CD4-positive, alpha-beta memory T cell (primary cell): ENCODE data around the gene DNAJB6. TPM values are rescaled to one million over a fixed set of nuclear protein-coding genes. Genes with fewer than 3 reads are reported as not detected.

Experiments used
- CTCF ChIA-PET: fragments of 350-600 bp; sonication (Branson Sonifier 250); formaldehyde crosslinking; loops from one replicate; lab custom pipeline; 2021; ENCODE audit warnings: inconsistent platforms; ENCODE audit not compliant: partially characterized antibody; lab: Charles Lee
- POLR2A ChIA-PET: fragments of 350-600 bp; sonication (Branson Sonifier 250); formaldehyde crosslinking; loops from one replicate; lab custom pipeline; 2021; ENCODE audit not compliant: partially characterized antibody; lab: Charles Lee
- DNase-seq, 5 donors: peaks; one replicate each; pipeline versions ENCODE4 v3.0.0 to v3.0.0-alpha.2; 2020 to 2022; ENCODE audit warnings: mixed read lengths in 1 of 5
- H3K27ac ChIP-seq: one replicate; pipeline ENCODE4 v1.7.0; 2013; ENCODE audit warnings: low read depth, low read length
- H3K27me3 ChIP-seq: 2 replicates; pipeline ENCODE4 v1.7.0; 2013; ENCODE audit warnings: mild to moderate bottlenecking, low read length, moderate library complexity; ENCODE audit not compliant: insufficient read depth
- H3K36me3 ChIP-seq: 2 replicates; pipeline ENCODE4 v1.7.0; 2013; ENCODE audit warnings: mild to moderate bottlenecking, low read length, moderate library complexity; ENCODE audit not compliant: insufficient read depth
- H3K4me1 ChIP-seq: 2 replicates; pipeline ENCODE4 v1.7.0; 2013; ENCODE audit warnings: mild to moderate bottlenecking, low read length, moderate library complexity; ENCODE audit not compliant: insufficient read depth
- H3K4me3 ChIP-seq, 2 donors: one replicate each; pipeline ENCODE4 v1.7.0; 2013; ENCODE audit warnings: low read length in 2 of 2, mild to moderate bottlenecking in 1 of 2
- H3K9me3 ChIP-seq, 2 donors: one replicate each; pipeline ENCODE4 v1.7.0; 2013; ENCODE audit warnings: low read length in 2 of 2, control low read depth in 1 of 2; ENCODE audit not compliant: control insufficient read depth in 1 of 2
- H3K27ac Mint-ChIP-seq, 7 donors: one replicate each; pipeline ENCODE4 v1.8.0; 2020 to 2021; ENCODE audit warnings: mixed read lengths in 7 of 7, mild to moderate bottlenecking in 6 of 7, inconsistent platforms in 3 of 7, moderate library complexity in 3 of 7
- H3K27me3 Mint-ChIP-seq, 2 donors: one replicate each; pipeline ENCODE4 v1.8.0; 2020 to 2021; ENCODE audit warnings: mixed read lengths in 2 of 2
- H3K36me3 Mint-ChIP-seq, 2 donors: one replicate each; pipeline ENCODE4 v1.8.0; 2020 to 2021; ENCODE audit warnings: mixed read lengths in 2 of 2, inconsistent platforms in 1 of 2, mild to moderate bottlenecking in 1 of 2
- H3K4me1 Mint-ChIP-seq, 4 donors: one replicate each; pipeline ENCODE4 v1.8.0; 2020 to 2021; ENCODE audit warnings: mixed read lengths in 4 of 4, mild to moderate bottlenecking in 1 of 4
- H3K4me3 Mint-ChIP-seq, 8 donors: one replicate each; pipeline ENCODE4 v1.8.0; 2020 to 2021; ENCODE audit warnings: mixed read lengths in 8 of 8, mild to moderate bottlenecking in 7 of 8, moderate library complexity in 6 of 8, inconsistent platforms in 3 of 8
- H3K9me3 Mint-ChIP-seq, 8 donors: one replicate each; pipeline ENCODE4 v1.8.0; 2020 to 2021; ENCODE audit warnings: mixed read lengths in 8 of 8, mild to moderate bottlenecking in 5 of 8, inconsistent platforms in 3 of 8, moderate library complexity in 1 of 8
- intact Hi-C: fragments of 100-400 bp; cut with micrococcal nuclease; formaldehyde crosslinking; loops from one replicate; pipeline ENCODE4 v1.15.1; 2023
- polyA plus RNA-seq, 2 donors: library from polyadenylated mRNA; unstranded; fragments of 300-500 nt; fragmentation: Illumina TruSeq; gene quantifications; one replicate each; pipeline ENCODE4 v1.2.3, GENCODE V29; 2021
- total RNA-seq, 2 experiments: library from RNA; stranded (reverse); gene quantifications; one replicate each; pipeline ENCODE4 v1.2.3, GENCODE V29; 2021

The DNAJB6 gene
- total and polyA plus RNA-seq, 4 experiments from 2014 or later = 85.6 to 169 (median 103) TPM

DNA sequence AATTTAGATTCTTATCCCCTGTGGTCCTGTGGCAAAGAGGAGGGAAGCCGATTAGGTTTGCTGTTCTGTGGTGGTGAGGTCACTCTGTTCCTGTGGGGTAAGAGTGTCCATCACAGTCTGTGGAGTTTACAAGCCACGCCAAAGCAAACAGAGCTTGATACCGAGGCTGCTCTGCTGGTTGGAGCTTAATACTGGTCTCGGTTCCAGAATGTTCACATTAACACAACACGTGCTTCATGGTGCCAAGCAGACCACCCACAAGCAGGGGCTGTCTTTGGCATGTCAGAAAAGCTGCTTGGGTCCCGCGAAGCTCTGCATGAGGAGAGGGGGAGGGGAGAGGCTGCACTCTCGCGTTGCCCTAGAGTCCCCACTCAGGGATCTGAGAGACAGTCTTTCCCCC lies 47.5 kb downstream of the DNAJB6 start:
- H3K4me3 ChIP-seq = no peak overlapping the region
- no peaks in the 10 kb centered on the region for H3K27me3 ChIP-seq
- Mint-ChIP-seq H3K27ac (peak overlapping the region in 1 of 7 donors; percentile 51), H3K27me3 (no peaks in the 10 kb centered on the region), H3K4me1 (peaks cover 14 to 38% (median 24%) of the 10 kb centered on the region in 4 donors), H3K4me3 (no peak overlapping the region), H3K9me3 (no peaks in the 10 kb centered on the region), H3K36me3 (peaks cover 26 to 70% of the 10 kb centered on the region in 2 donors)
- H3K4me1 ChIP-seq = peaks cover 25% of the 10 kb centered on the region
- ChIA-PET POLR2A (no interaction called here), CTCF (interaction anchor here (0.5 to 1.1 kb wide), 2 partner anchors 113 to 344 kb away, joined by 3 read pairs; no protein-coding TSS in a partner anchor)
- H3K27ac ChIP-seq = no peak overlapping the region
- no peaks in the 10 kb centered on the region for H3K9me3 ChIP-seq
- DNase-seq = no peak
- peaks cover 30% of the 10 kb centered on the region for H3K36me3 ChIP-seq
- intact Hi-C loops = no loop called here

DNA sequence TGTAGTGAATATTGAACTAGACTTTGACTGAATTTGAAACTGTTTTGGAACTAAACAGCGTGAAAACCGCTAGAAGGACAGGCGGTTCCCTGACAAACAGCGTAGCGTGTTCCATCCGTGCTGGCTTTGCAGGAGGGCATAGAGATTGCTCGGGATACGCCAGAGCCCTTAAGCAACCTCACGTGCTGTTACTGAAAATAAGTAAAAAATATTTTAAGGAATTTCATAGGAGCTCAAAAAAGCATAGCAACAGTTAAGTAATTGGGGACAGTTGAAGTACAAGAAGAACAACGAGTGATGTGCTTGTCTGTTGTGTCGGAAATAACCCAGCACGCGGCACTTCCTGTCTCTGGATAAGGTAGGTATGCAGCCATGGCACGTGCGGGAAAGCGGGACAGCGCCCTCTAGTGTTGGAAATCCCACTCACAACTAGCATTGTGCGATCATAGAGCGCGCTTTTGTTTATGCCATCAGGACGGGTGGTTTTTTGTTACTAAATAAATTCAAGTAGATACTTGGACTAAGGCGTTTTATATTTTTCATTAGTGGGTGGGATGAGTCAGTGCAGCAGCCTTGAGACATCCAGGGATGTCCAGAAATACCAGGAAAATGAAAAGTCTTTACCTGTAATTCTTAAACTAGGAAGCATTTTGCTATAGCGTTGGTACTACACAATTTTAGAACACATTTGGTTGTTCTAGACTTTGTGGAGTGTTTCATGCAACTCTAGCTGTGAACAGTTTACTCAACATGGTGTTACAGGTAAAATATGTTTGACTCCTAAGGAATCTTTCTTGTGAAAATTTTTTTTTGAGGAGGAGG lies 50.4 kb downstream of the DNAJB6 start:
- H3K4me3 Mint-ChIP-seq = peak overlapping the region in 7 of 8 donors; percentile 29 to 69 (median 37)
- CTCF ChIA-PET = interaction anchor here (0.7 to 1.4 kb wide), 13 partner anchors 8 to 179 kb away, joined by 3 to 11 read pairs (median 4); no protein-coding TSS in a partner anchor
- POLR2A ChIA-PET = interaction anchor here (0.6 kb wide), 1 partner anchor 190 kb away, joined by 3 read pairs; no protein-coding TSS in a partner anchor

DNA sequence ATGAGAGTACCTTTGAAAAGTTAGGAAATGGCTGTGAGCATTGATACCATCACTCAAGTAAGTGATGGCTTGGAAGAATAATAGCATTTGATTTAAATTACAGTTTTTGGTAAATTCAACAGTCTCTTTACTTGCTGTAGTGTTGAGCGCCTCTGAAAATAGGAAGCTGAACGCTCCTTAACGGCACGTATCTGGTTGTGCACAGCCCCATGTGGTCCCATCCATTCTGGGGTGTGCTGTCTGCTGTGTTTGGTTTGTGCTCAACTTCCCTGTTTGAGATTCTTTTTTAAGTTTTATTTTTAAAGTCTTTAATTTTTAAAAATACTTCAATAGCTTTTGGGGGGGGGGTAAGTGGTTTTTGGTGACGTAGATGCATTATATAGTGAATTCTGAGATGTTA lies 51.5 kb downstream of the DNAJB6 start:
- CTCF ChIA-PET = interaction anchor here (0.8 to 1.3 kb wide), 5 partner anchors 8 to 22 kb away, joined by 3 to 6 read pairs (median 3); no protein-coding TSS in a partner anchor
- POLR2A ChIA-PET = no interaction called here
- peaks cover 34 to 53% (median 44%) of the 10 kb centered on the region in 4 donors for H3K4me1 Mint-ChIP-seq

More for the DNA sequence above, 50.4 kb downstream of the DNAJB6 start:
- Mint-ChIP-seq H3K4me1 (peaks cover 31 to 51% (median 40%) of the 10 kb centered on the region in 4 donors), H3K9me3 (no peaks in the 10 kb centered on the region), H3K27me3 (no peaks in the 10 kb centered on the region), H3K27ac (peak overlapping the region; percentile 77 to 96 (median 86)), H3K36me3 (peaks cover 27 to 56% of the 10 kb centered on the region in 2 donors)
- Histone ChIP-seq H3K4me3 (no peak overlapping the region), H3K4me1 (peaks cover 44% of the 10 kb centered on the region), H3K27ac (peak overlapping the region; percentile 35), H3K9me3 (no peaks in the 10 kb centered on the region), H3K36me3 (peaks cover 30% of the 10 kb centered on the region), H3K27me3 (no peaks in the 10 kb centered on the region)
- intact Hi-C loops = loop anchor here (1.0 to 2.0 kb wide), 5 partner anchors 47 to 488 kb away; partner anchors contain the start of gene DNAJB6
- DNase-seq = peak; percentile 83 to 94 (median 85)

DNA sequence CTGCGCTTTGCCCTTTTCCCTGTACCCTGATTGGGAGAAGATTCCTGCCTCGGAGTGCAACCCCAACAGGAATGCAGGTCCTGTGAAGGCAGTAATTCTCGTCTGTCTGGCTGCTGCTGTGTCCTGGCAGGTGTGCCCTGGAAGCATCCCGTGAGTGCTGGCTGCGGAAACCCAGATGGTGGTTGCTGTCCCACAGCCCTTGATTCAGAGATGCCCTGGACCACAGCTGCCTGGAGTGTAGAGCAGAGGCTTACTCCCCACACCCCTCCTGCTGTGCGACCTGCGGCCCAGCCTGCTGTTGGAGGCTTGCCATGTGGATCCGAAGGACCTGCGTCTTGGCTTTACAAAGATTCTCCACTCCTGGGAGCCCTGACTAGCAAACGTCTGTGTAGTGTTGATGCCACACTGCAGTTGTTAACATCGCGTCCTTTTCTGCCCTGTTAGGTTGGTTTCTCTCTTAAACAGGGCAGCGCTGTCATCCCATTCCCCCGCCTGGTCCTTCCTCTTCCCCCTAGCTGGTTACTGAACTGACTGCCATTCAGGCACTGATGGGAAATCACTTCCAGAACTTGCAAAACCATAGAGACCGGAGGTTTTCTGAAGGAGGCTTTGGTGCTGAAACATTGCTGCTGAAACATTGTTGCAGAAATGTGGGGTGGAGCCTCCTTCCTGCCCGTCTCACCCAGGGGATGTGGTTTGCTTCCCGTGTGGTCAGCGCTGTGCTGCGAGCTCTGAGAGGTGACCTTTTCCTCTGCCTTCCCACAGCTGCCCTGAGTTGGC lies 53.3 kb downstream of the DNAJB6 start:
- H3K27me3 ChIP-seq = no peaks in the 10 kb centered on the region
- Mint-ChIP-seq H3K4me1 (peaks cover 35 to 53% (median 44%) of the 10 kb centered on the region in 4 donors), H3K9me3 (no peaks in the 10 kb centered on the region), H3K27me3 (no peaks in the 10 kb centered on the region), H3K36me3 (peaks cover 15 to 32% of the 10 kb centered on the region in 2 donors), H3K4me3 (peak overlapping the region; percentile 12 to 90 (median 86)), H3K27ac (peak overlapping the region; percentile 70 to 91 (median 83))
- H3K9me3 ChIP-seq = no peaks in the 10 kb centered on the region
- ChIA-PET CTCF (interaction anchor here (1.2 kb wide), 1 partner anchor 14 kb away, joined by 3 read pairs; no protein-coding TSS in a partner anchor), POLR2A (no interaction called here)
- intact Hi-C loops = no loop called here
- H3K36me3 ChIP-seq = peaks cover 3% of the 10 kb centered on the region
- peak overlapping the region in 1 of 2 donors; percentile 28 for H3K4me3 ChIP-seq
- H3K27ac ChIP-seq = no peak overlapping the region
- DNase-seq = peak in 4 of 5 donors; percentile 22 to 31 (median 27)
- H3K4me1 ChIP-seq = peaks cover 44% of the 10 kb centered on the region

More for the DNA sequence above, 51.5 kb downstream of the DNAJB6 start:
- intact Hi-C loops = no loop called here
- H3K27me3 Mint-ChIP-seq = no peaks in the 10 kb centered on the region
- peaks cover 44% of the 10 kb centered on the region for H3K4me1 ChIP-seq
- H3K4me3 Mint-ChIP-seq = no peak overlapping the region
- H3K27ac Mint-ChIP-seq = peak overlapping the region in 1 of 7 donors; percentile 44
- no peak overlapping the region for H3K4me3 ChIP-seq
- no peaks in the 10 kb centered on the region for H3K9me3 ChIP-seq
- no peaks in the 10 kb centered on the region for H3K9me3 Mint-ChIP-seq
- no peak for DNase-seq
- H3K36me3 Mint-ChIP-seq = peaks cover 23 to 46% of the 10 kb centered on the region in 2 donors
- H3K27me3 ChIP-seq = no peaks in the 10 kb centered on the region
- H3K36me3 ChIP-seq = peaks cover 20% of the 10 kb centered on the region
- H3K27ac ChIP-seq = no peak overlapping the region

DNA sequence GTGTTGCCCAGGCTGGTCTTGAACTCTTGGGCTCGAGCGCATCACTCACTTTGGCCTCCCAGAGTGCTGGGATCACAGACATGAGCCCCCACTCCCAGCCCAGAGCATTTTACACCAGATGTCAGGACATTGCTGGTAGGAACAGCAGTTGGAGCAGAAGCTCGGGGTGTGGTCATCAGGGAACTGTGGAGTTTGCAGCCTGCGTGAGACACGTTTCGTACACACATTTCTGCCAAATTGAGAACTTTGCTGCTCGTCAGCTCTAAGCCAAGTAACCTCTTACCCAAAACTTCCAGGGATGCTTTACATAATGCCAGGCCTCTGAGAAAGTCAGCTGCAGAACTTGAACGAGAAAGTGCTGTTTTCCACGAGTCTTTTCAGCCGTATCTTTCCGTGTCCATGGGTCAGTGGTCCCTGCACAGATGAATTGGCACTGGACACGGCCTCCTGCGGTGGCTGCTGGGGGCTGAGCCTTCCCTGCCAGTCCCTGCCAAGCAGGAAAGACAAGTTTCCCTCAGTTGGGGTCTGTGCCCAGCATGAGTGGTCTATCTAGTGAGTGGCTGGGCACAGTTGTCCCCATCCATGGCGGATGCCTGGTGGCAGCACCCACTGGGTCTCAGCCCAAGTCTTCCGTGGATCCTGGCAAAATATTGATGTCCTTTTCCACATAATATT lies 54.4 kb downstream of the DNAJB6 start:
- H3K27me3 ChIP-seq = no peaks in the 10 kb centered on the region
- CTCF ChIA-PET = no interaction called here
- H3K4me3 Mint-ChIP-seq = peak overlapping the region in 2 of 8 donors; percentile 83 to 90

DNA sequence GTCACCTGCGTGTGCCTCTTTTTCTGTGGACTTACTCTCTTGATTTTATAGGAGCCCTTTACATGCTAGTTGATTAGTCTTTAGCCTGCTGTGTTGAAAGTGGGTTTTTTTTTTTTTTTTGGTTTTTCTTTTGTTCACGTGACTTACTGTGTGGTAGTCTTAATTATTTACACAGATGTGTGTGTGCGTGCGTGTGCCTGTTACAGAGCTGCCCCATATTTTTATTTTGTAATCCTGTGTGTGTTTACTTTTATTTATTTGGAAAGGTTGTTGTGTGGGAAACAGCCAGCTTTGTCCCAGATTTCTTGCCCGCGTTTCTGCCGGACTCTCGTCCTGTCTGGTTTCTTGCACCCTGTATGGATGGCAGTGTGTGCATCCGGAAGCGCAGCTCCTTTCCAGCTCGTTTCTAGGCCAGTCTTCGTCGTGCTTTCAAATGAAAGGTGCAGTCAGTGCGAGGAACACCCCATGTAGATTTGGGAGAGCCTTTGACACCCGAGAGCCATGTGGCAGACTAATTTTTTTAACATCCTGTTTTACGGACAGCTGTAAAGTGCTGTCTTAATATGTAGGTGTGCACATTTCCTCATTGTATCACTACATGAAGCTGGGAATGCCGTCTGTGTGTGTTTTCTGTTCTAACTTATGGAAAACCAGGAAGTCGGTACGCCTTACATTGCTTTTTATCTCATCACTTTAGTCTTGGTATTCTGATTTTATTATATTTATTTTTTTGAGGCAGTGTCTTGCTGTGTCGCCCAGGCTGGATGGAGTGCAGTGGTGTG lies 55.6 kb downstream of the DNAJB6 start:
- Histone ChIP-seq H3K4me3 (no peak overlapping the region), H3K9me3 (no peaks in the 10 kb centered on the region), H3K36me3 (peaks cover 2% of the 10 kb centered on the region), H3K27ac (no peak overlapping the region), H3K27me3 (no peaks in the 10 kb centered on the region), H3K4me1 (peaks cover 36% of the 10 kb centered on the region)
- peaks cover 28 to 44% (median 36%) of the 10 kb centered on the region in 4 donors for H3K4me1 Mint-ChIP-seq
- intact Hi-C loops = no loop called here
- H3K27ac Mint-ChIP-seq = peak overlapping the region in 4 of 7 donors; percentile 23 to 50 (median 34)
- H3K27me3 Mint-ChIP-seq = no peaks in the 10 kb centered on the region
- peaks cover 0 to under 1% (median 0%) of the 10 kb centered on the region in 8 donors for H3K9me3 Mint-ChIP-seq
- POLR2A ChIA-PET = interaction anchor here (0.7 kb wide), 1 partner anchor 632 kb away, joined by 4 read pairs; no protein-coding TSS in a partner anchor
- DNase-seq = no peak
- CTCF ChIA-PET = interaction anchor here (0.7 kb wide), 1 partner anchor 11 kb away, joined by 4 read pairs; no protein-coding TSS in a partner anchor
- peaks cover 8 to 17% of the 10 kb centered on the region in 2 donors for H3K36me3 Mint-ChIP-seq
- H3K4me3 Mint-ChIP-seq = peak overlapping the region in 1 of 8 donors; percentile 46

More for the DNA sequence above, 54.4 kb downstream of the DNAJB6 start:
- Mint-ChIP-seq H3K9me3 (no peaks in the 10 kb centered on the region), H3K36me3 (peaks cover 13 to 28% of the 10 kb centered on the region in 2 donors), H3K4me1 (peaks cover 35 to 52% (median 43%) of the 10 kb centered on the region in 4 donors), H3K27me3 (no peaks in the 10 kb centered on the region), H3K27ac (peak overlapping the region in 5 of 7 donors; percentile 31 to 84 (median 64))
- DNase-seq = no peak
- no peak overlapping the region for H3K4me3 ChIP-seq
- no peaks in the 10 kb centered on the region for H3K36me3 ChIP-seq
- intact Hi-C loops = no loop called here
- no peak overlapping the region for H3K27ac ChIP-seq
- H3K9me3 ChIP-seq = no peaks in the 10 kb centered on the region
- H3K4me1 ChIP-seq = peaks cover 44% of the 10 kb centered on the region
- POLR2A ChIA-PET = no interaction called here
